Erythroblast (primary cell): Measurements from ENCODE around the gene MINDY4.

Source experiments
- DNase-seq, 2 experiments: peaks; one replicate each; lab custom pipeline; 2025; lab: John Stamatoyannopoulos, UW
- GATA1 ChIP-seq: IDR thresholded peaks from 2 replicates; pipeline ENCODE4 v1.6.1; 2011; ENCODE audit warnings: low read depth, mild to moderate bottlenecking, control low read depth, low read length, moderate library complexity
- POLR2A ChIP-seq: IDR thresholded peaks from 2 replicates; pipeline ENCODE4 v1.6.1; 2011; ENCODE audit warnings: mild to moderate bottlenecking, low read length

Gene MINDY4

GRCh38 chr7:30896036-30896435 lies 124.8 kb downstream of the MINDY4 start:
- TF ChIP-seq GATA1 (no peak), POLR2A (no peak)
- no peak for DNase-seq

- peak; percentile 85 to 90 for DNase-seq
- no peak for TF ChIP-seq POLR2A
- no peak for TF ChIP-seq GATA1
Observed at GRCh38 chr7:30896783-30897637, 125.8 kb downstream of the MINDY4 start.

GRCh38 chr7:30897770-30898169 lies 126.6 kb downstream of the MINDY4 start:
- TF ChIP-seq GATA1 (no peak), POLR2A (no peak)
- no peak for DNase-seq

GRCh38 chr7:30898411-30898810 lies 127.2 kb downstream of the MINDY4 start:
- DNase-seq, result no peak
- TF ChIP-seq POLR2A, result no peak
- TF ChIP-seq GATA1, result no peak

- DNase-seq, result no peak
- no peak for TF ChIP-seq POLR2A
- TF ChIP-seq GATA1, result no peak
Observed at GRCh38 chr7:30899066-30899465, 127.8 kb downstream of the MINDY4 start.

GRCh38 chr7:30899630-30900029 lies 128.4 kb downstream of the MINDY4 start:
- TF ChIP-seq POLR2A (no peak), GATA1 (no peak)
- no peak for DNase-seq

GRCh38 chr7:30900053-30900452 lies 128.8 kb downstream of the MINDY4 start:
- TF ChIP-seq GATA1 (no peak), POLR2A (no peak)
- DNase-seq, result no peak

GRCh38 chr7:30900803-30901362 lies 129.7 kb downstream of the MINDY4 start:
- TF ChIP-seq POLR2A (no peak), GATA1 (no peak)
- no peak for DNase-seq

GRCh38 chr7:30901856-30902255 lies 130.6 kb downstream of the MINDY4 start:
- no peak for DNase-seq
- TF ChIP-seq GATA1 (no peak), POLR2A (no peak)

- no peak for DNase-seq
- TF ChIP-seq GATA1, result no peak
Observed at GRCh38 chr7:30902466-30902865, 131.2 kb downstream of the MINDY4 start.

GRCh38 chr7:30903146-30903545 lies 131.9 kb downstream of the MINDY4 start:
- DNase-seq, result no peak
- TF ChIP-seq POLR2A (no peak), GATA1 (no peak)

GRCh38 chr7:30904561-30904960 lies 133.3 kb downstream of the MINDY4 start:
- DNase-seq, result peak; percentile 11 to 26
- no peak for TF ChIP-seq GATA1
- TF ChIP-seq POLR2A, result no peak

GRCh38 chr7:30905078-30906012 lies 134.1 kb downstream of the MINDY4 start:
- no peak for DNase-seq
- TF ChIP-seq GATA1 (no peak), POLR2A (no peak)

- no peak for TF ChIP-seq POLR2A
- DNase-seq, result no peak
Observed at GRCh38 chr7:30906014-30906413, 134.8 kb downstream of the MINDY4 start.
